Peyer's patch (tissue), 4 donors: ENCODE results near the gene CCR5AS.
"Not testable (repeated sequence)": the region's sequence is repeated elsewhere in the genome, so short reads cannot be mapped to it uniquely, and the experiment has no call there.

ENCODE experiments used
- DNase-seq, 3 donors: peaks; one replicate each; pipeline ENCODE4 v3.0.0-alpha.2; 2017 to 2019
- H3K27ac ChIP-seq, 4 donors: fragments of 200-600 bp; sonication (generic); one replicate each; pipeline ENCODE4 v1.5.1; 2016 to 2019
- H3K27me3 ChIP-seq, 2 donors: fragments of 200-600 bp; sonication (generic); one replicate each; pipeline ENCODE4 v1.5.1; 2019
- H3K36me3 ChIP-seq, 3 donors: fragments of 200-600 bp; sonication (generic); one replicate each; pipeline ENCODE4 v1.5.1; 2016 to 2019
- H3K4me1 ChIP-seq, 4 donors: fragments of 200-600 bp; sonication (generic); one replicate each; pipeline ENCODE4 v1.5.1; 2016 to 2019
- H3K4me3 ChIP-seq, 4 donors: fragments of 200-600 bp; sonication (generic); 1 replicate in 3 of 4; 2 replicates in 1 of 4; pipeline ENCODE4 v1.5.1; 2016 to 2019; ENCODE audit warnings: mild to moderate bottlenecking in 1 of 4
- H3K9me3 ChIP-seq, 4 donors: fragments of 200-600 bp; sonication (generic); one replicate each; pipeline ENCODE4 v1.5.1; 2016 to 2019; ENCODE audit warnings: mild to moderate bottlenecking in 1 of 4
- POLR2A ChIP-seq, 2 donors: fragments of 450-650 bp; IDR thresholded peaks; one replicate each; pipeline ENCODE4 v1.5.1; 2017; ENCODE audit warnings: antibody characterized with exemption in 2 of 2, mild to moderate bottlenecking in 2 of 2, moderate library complexity in 2 of 2
- TF ChIP-seq, protein P1 (sequence below), 6 experiments: fragments of 450-650 bp in 4 of 6; fragments of 200-600 bp in 2 of 6; sonication (generic) in 1 of 6; IDR thresholded peaks; one replicate each; pipeline ENCODE4 v1.5.1; 2017 to 2019; ENCODE audit warnings: antibody characterized with exemption in 6 of 6, mild to moderate bottlenecking in 3 of 6, moderate library complexity in 1 of 6

CCR5AS gene

GRCh38 chr3:46393554-46394434 lies 13.1 kb downstream of the CCR5AS start:
- H3K9me3 ChIP-seq: no peaks in the 10 kb centered on the region
- H3K27me3 ChIP-seq: no peaks in the 10 kb centered on the region
- H3K27ac ChIP-seq: no peak overlapping the region
- H3K4me3 ChIP-seq: no peak overlapping the region
- no peaks in the 10 kb centered on the region for H3K4me1 ChIP-seq
- no peak for DNase-seq
- no peaks in the 10 kb centered on the region for H3K36me3 ChIP-seq
- TF ChIP-seq, protein P1, sequence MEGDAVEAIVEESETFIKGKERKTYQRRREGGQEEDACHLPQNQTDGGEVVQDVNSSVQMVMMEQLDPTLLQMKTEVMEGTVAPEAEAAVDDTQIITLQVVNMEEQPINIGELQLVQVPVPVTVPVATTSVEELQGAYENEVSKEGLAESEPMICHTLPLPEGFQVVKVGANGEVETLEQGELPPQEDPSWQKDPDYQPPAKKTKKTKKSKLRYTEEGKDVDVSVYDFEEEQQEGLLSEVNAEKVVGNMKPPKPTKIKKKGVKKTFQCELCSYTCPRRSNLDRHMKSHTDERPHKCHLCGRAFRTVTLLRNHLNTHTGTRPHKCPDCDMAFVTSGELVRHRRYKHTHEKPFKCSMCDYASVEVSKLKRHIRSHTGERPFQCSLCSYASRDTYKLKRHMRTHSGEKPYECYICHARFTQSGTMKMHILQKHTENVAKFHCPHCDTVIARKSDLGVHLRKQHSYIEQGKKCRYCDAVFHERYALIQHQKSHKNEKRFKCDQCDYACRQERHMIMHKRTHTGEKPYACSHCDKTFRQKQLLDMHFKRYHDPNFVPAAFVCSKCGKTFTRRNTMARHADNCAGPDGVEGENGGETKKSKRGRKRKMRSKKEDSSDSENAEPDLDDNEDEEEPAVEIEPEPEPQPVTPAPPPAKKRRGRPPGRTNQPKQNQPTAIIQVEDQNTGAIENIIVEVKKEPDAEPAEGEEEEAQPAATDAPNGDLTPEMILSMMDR (IDR thresholded peaks at IDR 0.05): no peak
- no peak for TF ChIP-seq POLR2A (IDR thresholded peaks at IDR 0.05)

DNA sequence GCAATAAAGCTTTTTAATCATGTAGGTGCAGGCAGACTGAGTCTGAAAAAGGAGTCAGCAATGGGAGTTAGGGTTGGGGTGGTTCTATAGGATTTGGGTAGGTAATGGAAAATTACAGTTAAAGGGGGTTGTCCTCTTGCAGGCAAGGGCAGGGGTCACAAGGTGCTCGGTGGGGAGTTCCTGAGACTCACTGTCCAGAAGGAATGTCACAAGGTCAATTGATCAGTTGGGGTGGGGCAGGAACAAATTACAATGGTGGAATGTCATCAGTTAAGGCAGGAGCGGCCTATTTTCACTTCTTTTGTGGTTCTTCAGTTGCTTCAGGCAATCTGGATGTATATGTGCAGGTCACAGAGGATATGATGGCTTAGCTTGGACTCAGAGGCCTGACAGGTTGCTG lies 13.9 kb downstream of the CCR5AS start:
- Histone ChIP-seq H3K27me3 (no peaks in the 10 kb centered on the region), H3K9me3 (no peaks in the 10 kb centered on the region), H3K4me1 (no peaks in the 10 kb centered on the region), H3K4me3 (no peak overlapping the region), H3K27ac (no peak overlapping the region), H3K36me3 (no peaks in the 10 kb centered on the region)
- DNase-seq: no peak
- TF ChIP-seq, protein P1 (IDR thresholded peaks at IDR 0.05): no peak

DNA sequence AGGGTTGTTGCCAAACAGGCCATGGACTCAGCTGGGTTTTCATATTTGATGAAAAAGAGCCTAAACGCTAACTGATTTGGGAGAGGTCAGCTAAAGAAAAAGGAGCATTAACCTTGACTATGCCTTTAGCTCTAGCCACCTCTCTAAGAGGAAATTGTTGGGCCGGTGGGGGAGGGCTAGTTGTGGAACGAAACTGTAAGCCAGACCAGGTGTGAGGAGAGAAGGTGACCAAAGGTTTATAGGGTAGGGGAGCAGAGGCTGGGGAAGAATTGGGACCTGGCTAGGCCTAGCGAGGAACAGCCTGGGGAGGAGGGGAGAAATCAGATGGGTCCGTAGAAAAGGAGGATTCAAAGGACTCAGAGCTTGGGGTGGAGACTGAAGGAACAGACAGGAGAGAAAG lies 15.3 kb downstream of the CCR5AS start:
- not testable (repeated sequence) for H3K4me3 ChIP-seq, H3K9me3 ChIP-seq, H3K27me3 ChIP-seq, H3K27ac ChIP-seq, H3K36me3 ChIP-seq, DNase-seq, H3K4me1 ChIP-seq

- no peak overlapping the region for H3K4me3 ChIP-seq
- DNase-seq: no peak
- H3K27ac ChIP-seq: no peak overlapping the region
- no peaks in the 10 kb centered on the region for H3K9me3 ChIP-seq
- no peaks in the 10 kb centered on the region for H3K36me3 ChIP-seq
- peaks cover 0 to 7% (median 0%) of the 10 kb centered on the region in 4 donors for H3K4me1 ChIP-seq
- H3K27me3 ChIP-seq: no peaks in the 10 kb centered on the region
- TF ChIP-seq POLR2A (IDR thresholded peaks at IDR 0.05): no peak
- TF ChIP-seq, protein P1 (IDR thresholded peaks at IDR 0.05): no peak
Observed at GRCh38 chr3:46389306-46389705, 17.6 kb downstream of the CCR5AS start.

GRCh38 chr3:46388847-46389246 lies 18.0 kb downstream of the CCR5AS start:
- not testable (repeated sequence) for H3K4me3 ChIP-seq, H3K36me3 ChIP-seq, DNase-seq, H3K9me3 ChIP-seq, H3K4me1 ChIP-seq, H3K27me3 ChIP-seq, H3K27ac ChIP-seq

DNA sequence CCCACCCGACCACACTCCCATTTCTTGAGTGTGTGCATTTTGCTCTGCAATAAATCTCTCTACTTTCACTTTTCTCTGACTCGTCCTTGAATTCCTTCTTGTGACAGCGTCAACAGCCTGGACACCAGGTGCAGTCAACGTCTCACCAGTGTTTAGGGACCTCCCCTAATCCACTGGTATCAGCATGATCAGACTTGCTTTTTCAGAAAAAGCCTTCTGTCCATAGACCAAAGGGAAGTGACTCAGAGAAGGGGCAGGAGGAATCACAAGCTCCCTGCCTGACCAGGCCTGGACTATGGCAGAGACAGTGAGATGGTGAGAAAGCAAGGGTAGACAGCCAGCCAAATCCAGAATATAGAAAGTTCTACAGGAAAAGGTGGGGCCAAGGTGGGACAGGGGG lies 20.7 kb downstream of the CCR5AS start:
- Histone ChIP-seq H3K4me3 (no peak overlapping the region), H3K36me3 (no peaks in the 10 kb centered on the region), H3K4me1 (peaks cover 3 to 16% (median 12%) of the 10 kb centered on the region in 4 donors), H3K27me3 (no peaks in the 10 kb centered on the region), H3K9me3 (no peaks in the 10 kb centered on the region), H3K27ac (peak overlapping the region in 2 of 4 donors; percentile 39 to 56)
- DNase-seq: peak in 1 of 3 donors; percentile 58
- no peak for TF ChIP-seq POLR2A (IDR thresholded peaks at IDR 0.05)
- TF ChIP-seq, protein P1 (IDR thresholded peaks at IDR 0.05): no peak
